ENCODE measurements around the gene MICOS13. TPM values are rescaled to one million over a fixed set of nuclear protein-coding genes. Genes with fewer than 3 reads are reported as not detected.

Gene MICOS13
- total and polyA plus RNA-seq, 2 donors (not counting 3 experiments of a cell fraction or from before 2014, with no cell fraction given), result 55.3 to 86.1 TPM

GRCh38 chr19:5713228-5713627, 32.9 kb upstream of the MICOS13 start:
- Histone ChIP-seq H3K4me3 (replicated peaks in 1 of 3; ENCODE audit: insufficient read depth in 1 of 3, low read depth in 1 of 3, low read length in 3 of 3) (no peak overlapping the region), H3K27ac (ENCODE audit: insufficient read depth, low read depth, low read length) (no peak overlapping the region), H3K9me3 (replicated peaks; ENCODE audit: control insufficient read depth, insufficient read depth, low read length) (no peaks in the 10 kb centered on the region), H3K27me3 (ENCODE audit: control insufficient read depth in 2 of 2, insufficient read depth in 2 of 2, low read length in 2 of 2) (no peaks in the 10 kb centered on the region), H3K9ac (replicated peaks; ENCODE audit: extremely low read depth, insufficient read depth, low read length) (no peak overlapping the region), H3K36me3 (ENCODE audit: control insufficient read depth in 2 of 2, extremely low read depth in 1 of 2, insufficient read depth in 2 of 2, low read length in 2 of 2) (peaks cover 3 to 26% of the 10 kb centered on the region in 2 experiments), H3K4me2 (ENCODE audit: insufficient read depth, low read length) (no peak overlapping the region), H3K4me1 (ENCODE audit: control insufficient read depth, extremely low read depth, insufficient read depth, low read length) (peaks cover 3% of the 10 kb centered on the region), H4K20me1 (replicated peaks; ENCODE audit: control insufficient read depth, extremely low read depth, insufficient read depth, low read length) (no peaks in the 10 kb centered on the region), H3K9me1 (replicated peaks; ENCODE audit: control insufficient read depth, extremely low read depth, insufficient read depth, low read length) (no peaks in the 10 kb centered on the region), H3K79me2 (ENCODE audit: control insufficient read depth, insufficient read depth, low read length) (peaks cover 33% of the 10 kb centered on the region), H2AFZ (ENCODE audit: low read depth, low read length) (no peak overlapping the region)
- no peak for TF ChIP-seq MAX (IDR thresholded peaks at IDR 0.05; ENCODE audit: insufficient read depth, insufficient read length)
- no peak for TF ChIP-seq JUN (IDR thresholded peaks at IDR 0.05; ENCODE audit: borderline replicate concordance, insufficient read depth, insufficient read length, low read depth)
- DNase-seq (ENCODE audit: low read depth, low spot score) (no peak), FAIRE-seq (no peak)
- BruUV-seq (replicated peaks), result no TSS peak
- dilution Hi-C loops (cut with MboI; ENCODE audit: extremely low pct_ligation_motif_present, low sequenced_read_pairs) (no loop called here), intact Hi-C loops (cut with micrococcal nuclease) (no loop called here)
- POLR2A ChIA-PET, result no interaction called here
- CTCF ChIA-PET, result interaction anchor here (1.3 to 1.6 kb wide), 2 partner anchors 22 to 23 kb away, joined by 3 to 8 read pairs; partner anchors contain the start of gene RPL36

GRCh38 chr19:5711713-5712161, 31.4 kb upstream of the MICOS13 start:
- no peaks in the 10 kb centered on the region for H3K4me1 ChIP-seq (ENCODE audit: control insufficient read depth, extremely low read depth, insufficient read depth, low read length)
- no TSS peak for BruUV-seq (replicated peaks)
- no peak overlapping the region for H3K9ac ChIP-seq (replicated peaks; ENCODE audit: extremely low read depth, insufficient read depth, low read length)
- TF ChIP-seq CTCF (IDR thresholded peaks at IDR 0.05; ENCODE audit: extremely low read depth in 1 of 2, insufficient read depth in 1 of 2, low read depth in 1 of 2, low read length in 2 of 2) (no peak), POLR2A (IDR thresholded peaks at IDR 0.05; ENCODE audit: low read depth, low read length) (no peak), MYC (IDR thresholded peaks at IDR 0.05; ENCODE audit: low read depth, low read length) (no peak), MAX (IDR thresholded peaks at IDR 0.05; ENCODE audit: insufficient read depth, insufficient read length) (no peak), GATA2 (IDR thresholded peaks at IDR 0.05; ENCODE audit: insufficient read depth, insufficient read length, low read depth, low read length) (no peak), JUN (IDR thresholded peaks at IDR 0.05; ENCODE audit: borderline replicate concordance, insufficient read depth, insufficient read length, low read depth) (no peak), FOS (IDR thresholded peaks at IDR 0.05; ENCODE audit: borderline replicate concordance, insufficient read depth, low read length) (no peak), EZH2 (IDR thresholded peaks at IDR 0.05; ENCODE audit: borderline replicate concordance, low read depth, low read length, severe bottlenecking) (no peak), POLR2AphosphoS5 (IDR thresholded peaks at IDR 0.05; ENCODE audit: insufficient read depth, low read depth, low read length) (no peak)
- FAIRE-seq (no peak), DNase-seq (ENCODE audit: low read depth, low spot score) (no peak)
- CTCF ChIA-PET, result no interaction called here
- POLR2A ChIA-PET, result interaction anchor here (0.6 kb wide), 1 partner anchor 25 kb away, joined by 3 read pairs; no protein-coding TSS in a partner anchor
- intact Hi-C loops (cut with micrococcal nuclease) (no loop called here), dilution Hi-C loops (cut with MboI; ENCODE audit: extremely low pct_ligation_motif_present, low sequenced_read_pairs) (no loop called here)
- peaks cover 18% of the 10 kb centered on the region for H3K79me2 ChIP-seq (ENCODE audit: control insufficient read depth, insufficient read depth, low read length)
- H3K27ac ChIP-seq (ENCODE audit: insufficient read depth, low read depth, low read length), result no peak overlapping the region
- no peaks in the 10 kb centered on the region for H3K9me1 ChIP-seq (replicated peaks; ENCODE audit: control insufficient read depth, extremely low read depth, insufficient read depth, low read length)
- no peak overlapping the region for H3K4me3 ChIP-seq (replicated peaks in 1 of 3; ENCODE audit: insufficient read depth in 1 of 3, low read depth in 1 of 3, low read length in 3 of 3)
- no peak overlapping the region for H3K4me2 ChIP-seq (ENCODE audit: insufficient read depth, low read length)
- H4K20me1 ChIP-seq (replicated peaks; ENCODE audit: control insufficient read depth, extremely low read depth, insufficient read depth, low read length), result no peaks in the 10 kb centered on the region
- no peak overlapping the region for H2AFZ ChIP-seq (ENCODE audit: low read depth, low read length)
- peaks cover 3 to 38% of the 10 kb centered on the region in 2 experiments for H3K36me3 ChIP-seq (ENCODE audit: control insufficient read depth in 2 of 2, extremely low read depth in 1 of 2, insufficient read depth in 2 of 2, low read length in 2 of 2)
- H3K27me3 ChIP-seq (ENCODE audit: control insufficient read depth in 2 of 2, insufficient read depth in 2 of 2, low read length in 2 of 2), result no peaks in the 10 kb centered on the region
- no peaks in the 10 kb centered on the region for H3K9me3 ChIP-seq (replicated peaks; ENCODE audit: control insufficient read depth, insufficient read depth, low read length)
